PFSK-1 (cell line): ENCODE measurements around the gene SLC66A3.

Experiments used
- FOXP2 ChIP-seq: optimal IDR thresholded peaks from 2 replicates; pipeline ENCODE3; 2011; ENCODE audit warnings: borderline replicate concordance, control low read depth, inconsistent platforms; ENCODE audit not compliant: insufficient read depth; ENCODE audit errors: extremely low read length, extremely low read depth
- POLR2AphosphoS5 ChIP-seq: IDR thresholded peaks from 2 replicates; pipeline ENCODE4 v1.6.1; 2012; ENCODE audit warnings: low read depth, mild to moderate bottlenecking, control low read depth, low read length, moderate library complexity
- REST ChIP-seq, 2 experiments: IDR thresholded peaks; 2 replicates each; pipeline versions ENCODE4 v1.6.1 to v1.8.0; 2011 to 2012; ENCODE audit warnings: low read depth in 2 of 2, low read length in 2 of 2, control low read depth in 1 of 2, inconsistent platforms in 1 of 2, mild to moderate bottlenecking in 1 of 2, moderate library complexity in 1 of 2; ENCODE audit not compliant: insufficient read depth in 1 of 2
- SIN3A ChIP-seq: IDR thresholded peaks from 2 replicates; pipeline ENCODE4 v1.6.1; 2012; ENCODE audit warnings: mild to moderate bottlenecking, low read length, moderate library complexity, borderline replicate concordance; ENCODE audit not compliant: insufficient read depth
- TAF1 ChIP-seq: IDR thresholded peaks from 2 replicates; pipeline ENCODE4 v1.6.1; 2012; ENCODE audit warnings: low read length, control low read depth, borderline replicate concordance; ENCODE audit not compliant: insufficient read depth

Gene SLC66A3

GRCh38 chr2:11121823-11122155 lies 33.5 kb upstream of the SLC66A3 start:
- TF ChIP-seq REST (IDR thresholded peaks at IDR 0.05; ENCODE audit: insufficient read depth in 1 of 2, low read depth in 2 of 2, low read length in 2 of 2) (no peak), TAF1 (no peak), FOXP2 (no peak), SIN3A (no peak), POLR2AphosphoS5 (no peak)

GRCh38 chr2:11122380-11122779 lies 32.9 kb upstream of the SLC66A3 start:
- TF ChIP-seq POLR2AphosphoS5 (no peak), FOXP2 (no peak), REST (IDR thresholded peaks at IDR 0.05; ENCODE audit: insufficient read depth in 1 of 2, low read depth in 2 of 2, low read length in 2 of 2) (no peak), SIN3A (no peak), TAF1 (no peak)

GRCh38 chr2:11123001-11123809 lies 32.1 kb upstream of the SLC66A3 start:
- TF ChIP-seq FOXP2: no peak
- TF ChIP-seq POLR2AphosphoS5: no peak
- no peak for TF ChIP-seq TAF1
- TF ChIP-seq REST (IDR thresholded peaks at IDR 0.05; ENCODE audit: insufficient read depth in 1 of 2, low read depth in 2 of 2, low read length in 2 of 2): no peak
- TF ChIP-seq SIN3A: no peak

GRCh38 chr2:11123856-11124759 lies 31.2 kb upstream of the SLC66A3 start:
- no peak for TF ChIP-seq SIN3A
- TF ChIP-seq FOXP2: no peak
- TF ChIP-seq REST (IDR thresholded peaks at IDR 0.05; ENCODE audit: insufficient read depth in 1 of 2, low read depth in 2 of 2, low read length in 2 of 2): 0 out of 4 replicates have a peak, but pooled peaks of 1 of the 2 experiments have one; percentile 13
- TF ChIP-seq TAF1: no peak

GRCh38 chr2:11124760-11125068 lies 30.6 kb upstream of the SLC66A3 start:
- TF ChIP-seq TAF1 (no peak), FOXP2 (no peak), SIN3A (no peak), REST (IDR thresholded peaks at IDR 0.05; ENCODE audit: insufficient read depth in 1 of 2, low read depth in 2 of 2, low read length in 2 of 2) (no peak), POLR2AphosphoS5 (no peak)
